Loucy (cell line): ENCODE results near the gene OR56B1.
"Not testable (repeated sequence)": the region's sequence is repeated elsewhere in the genome, so short reads cannot be mapped to it uniquely, and the experiment has no call there.

Source experiments
- CTCF ChIP-seq: fragments of 200-600 bp; sonication (generic); conservative IDR thresholded peaks from 2 replicates; pipeline ENCODE4 v1.5.1; 2014; ENCODE audit warnings: mild to moderate bottlenecking, antibody characterized with exemption, low read length
- EZH2phosphoT487 ChIP-seq: fragments of 200-600 bp; IDR thresholded peaks from 2 replicates; pipeline ENCODE4 v1.6.1; 2018; ENCODE audit warnings: antibody characterized with exemption, mild to moderate bottlenecking, moderate library complexity, borderline replicate concordance

GRCh38 chr11:5716518-5716917, 19.7 kb upstream of the OR56B1 start:
- TF ChIP-seq CTCF, EZH2phosphoT487: not testable (repeated sequence)
